Activated gamma-delta T cell treated with anti-CD3 and anti-CD28 coated beads, Interleukin-2, amount 50 U/mL, for 16 hours (primary cell): ENCODE data around the gene VAV2.

Source experiments
- DNase-seq: peaks from one replicate; pipeline ENCODE4 v3.0.0-alpha.2; 2020; ENCODE audit warnings: low read depth

The VAV2 gene

GRCh38 chr9:133794016-133794760, 197.9 kb downstream of the VAV2 start:
- no peak for DNase-seq

GRCh38 chr9:133793471-133793870, 198.7 kb downstream of the VAV2 start:
- no peak for DNase-seq

GRCh38 chr9:133792721-133793470, 199.2 kb downstream of the VAV2 start:
- peak; percentile 22 for DNase-seq

- no peak for DNase-seq
Measured at GRCh38 chr9:133791735-133792649, 200.1 kb downstream of the VAV2 start.

GRCh38 chr9:133791069-133791468, 201.1 kb downstream of the VAV2 start:
- DNase-seq, result no peak

GRCh38 chr9:133789778-133790177, 202.3 kb downstream of the VAV2 start:
- no peak for DNase-seq

GRCh38 chr9:133788819-133789717, 203.1 kb downstream of the VAV2 start:
- DNase-seq, result no peak

- no peak for DNase-seq
Measured at GRCh38 chr9:133788045-133788818, 203.9 kb downstream of the VAV2 start.

GRCh38 chr9:133787754-133788025, 204.4 kb downstream of the VAV2 start:
- no peak for DNase-seq

- no peak for DNase-seq
Measured at GRCh38 chr9:133786907-133787753, 205.0 kb downstream of the VAV2 start.

- no peak for DNase-seq
Measured at GRCh38 chr9:133786371-133786753, 205.8 kb downstream of the VAV2 start.

GRCh38 chr9:133785753-133786370, 206.3 kb downstream of the VAV2 start:
- no peak for DNase-seq

GRCh38 chr9:133784731-133785561, 207.2 kb downstream of the VAV2 start:
- DNase-seq, result no peak

GRCh38 chr9:133783331-133783731, 208.8 kb downstream of the VAV2 start:
- no peak for DNase-seq

- DNase-seq, result peak; percentile 42
Measured at GRCh38 chr9:133782157-133783130, 209.7 kb downstream of the VAV2 start.

GRCh38 chr9:133781828-133782135, 210.3 kb downstream of the VAV2 start:
- DNase-seq, result no peak
